GM23338 (cell line): ENCODE results near the gene CIDEA.

Source experiments
- CREB1 ChIP-seq: fragments of 250-450 bp; sonication (Bioruptor Pico); IDR thresholded peaks from 2 replicates; pipeline ENCODE4 v1.5.0; 2020; ENCODE audit warnings: low read depth, mild to moderate bottlenecking, moderate library complexity
- EZH2 ChIP-seq: fragments of 200-600 bp; sonication (generic); IDR thresholded peaks from one replicate; pipeline ENCODE4 v1.8.0; 2017; ENCODE audit warnings: antibody characterized with exemption, mild to moderate bottlenecking, low read depth; ENCODE audit not compliant: unreplicated experiment
- EZH2phosphoT487 ChIP-seq: fragments of 200-600 bp; sonication (generic); IDR thresholded peaks from one replicate; pipeline ENCODE4 v1.8.1; 2018; ENCODE audit warnings: antibody characterized with exemption; ENCODE audit not compliant: unreplicated experiment
- POLR2AphosphoS5 ChIP-seq: IDR thresholded peaks from 2 replicates; pipeline ENCODE4 v1.6.1; 2016; ENCODE audit warnings: antibody characterized with exemption, low read depth
- TF ChIP-seq, protein P1 (sequence below), 2 experiments: fragments of 200-600 bp in 1 of 2; sonication (generic) in 1 of 2; conservative IDR thresholded peaks; 2 replicates each; pipeline versions ENCODE4 v1.5.1 to v1.6.1; 2016 to 2017; ENCODE audit warnings: antibody characterized with exemption in 2 of 2, low read depth in 2 of 2, mild to moderate bottlenecking in 2 of 2, moderate library complexity in 1 of 2
- TF ChIP-seq, protein P2 (sequence below): IDR thresholded peaks from 2 replicates; pipeline ENCODE4 v1.6.1; 2016; ENCODE audit warnings: antibody characterized with exemption

DNA sequence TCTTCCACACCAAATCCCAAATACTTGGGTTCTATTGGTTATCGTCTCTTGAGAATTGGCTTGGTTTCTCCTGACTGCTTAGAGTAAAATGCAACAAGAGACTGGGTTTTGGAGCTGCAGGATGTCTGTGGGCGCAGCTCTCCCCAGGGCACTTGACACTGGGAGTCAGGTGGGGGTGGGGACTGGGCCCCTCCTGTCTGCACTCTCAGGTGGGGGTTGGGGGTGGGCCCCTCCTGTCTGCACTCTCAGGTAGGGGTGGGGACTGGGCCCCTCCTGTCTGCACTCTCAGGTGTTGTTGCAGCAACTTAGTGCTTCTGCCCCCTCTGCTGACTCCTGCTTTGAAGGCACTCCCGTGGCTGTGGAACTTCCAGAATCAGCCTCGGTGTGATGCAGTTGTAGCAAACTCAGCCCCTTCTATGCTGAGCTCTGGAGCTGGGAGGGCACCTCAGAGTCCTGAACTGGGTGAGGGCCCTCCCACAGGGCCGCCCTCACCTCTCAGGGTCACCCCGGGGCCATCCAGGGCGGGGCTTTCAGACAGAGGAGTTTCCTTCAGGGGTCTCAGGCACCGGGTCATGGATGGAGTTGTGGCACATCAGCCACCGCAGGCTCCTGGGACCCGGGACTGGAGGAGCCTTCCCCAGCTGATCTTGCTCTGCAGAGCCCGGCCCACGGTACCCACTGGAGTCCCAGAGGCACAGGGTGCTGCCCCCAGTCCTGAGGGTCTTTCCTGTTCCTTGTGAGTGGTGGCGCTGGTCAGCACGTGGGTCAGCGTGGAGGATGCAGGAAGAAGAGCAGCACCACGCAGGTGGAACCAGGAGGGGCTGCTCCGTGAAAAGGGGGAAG lies 22.9 kb upstream of the CIDEA start:
- TF ChIP-seq, protein P1, sequence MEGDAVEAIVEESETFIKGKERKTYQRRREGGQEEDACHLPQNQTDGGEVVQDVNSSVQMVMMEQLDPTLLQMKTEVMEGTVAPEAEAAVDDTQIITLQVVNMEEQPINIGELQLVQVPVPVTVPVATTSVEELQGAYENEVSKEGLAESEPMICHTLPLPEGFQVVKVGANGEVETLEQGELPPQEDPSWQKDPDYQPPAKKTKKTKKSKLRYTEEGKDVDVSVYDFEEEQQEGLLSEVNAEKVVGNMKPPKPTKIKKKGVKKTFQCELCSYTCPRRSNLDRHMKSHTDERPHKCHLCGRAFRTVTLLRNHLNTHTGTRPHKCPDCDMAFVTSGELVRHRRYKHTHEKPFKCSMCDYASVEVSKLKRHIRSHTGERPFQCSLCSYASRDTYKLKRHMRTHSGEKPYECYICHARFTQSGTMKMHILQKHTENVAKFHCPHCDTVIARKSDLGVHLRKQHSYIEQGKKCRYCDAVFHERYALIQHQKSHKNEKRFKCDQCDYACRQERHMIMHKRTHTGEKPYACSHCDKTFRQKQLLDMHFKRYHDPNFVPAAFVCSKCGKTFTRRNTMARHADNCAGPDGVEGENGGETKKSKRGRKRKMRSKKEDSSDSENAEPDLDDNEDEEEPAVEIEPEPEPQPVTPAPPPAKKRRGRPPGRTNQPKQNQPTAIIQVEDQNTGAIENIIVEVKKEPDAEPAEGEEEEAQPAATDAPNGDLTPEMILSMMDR (conservative IDR thresholded peaks at IDR 0.05; ENCODE audit: low read depth in 2 of 2), result no peak
- TF ChIP-seq POLR2AphosphoS5, result no peak
- TF ChIP-seq, protein P2, sequence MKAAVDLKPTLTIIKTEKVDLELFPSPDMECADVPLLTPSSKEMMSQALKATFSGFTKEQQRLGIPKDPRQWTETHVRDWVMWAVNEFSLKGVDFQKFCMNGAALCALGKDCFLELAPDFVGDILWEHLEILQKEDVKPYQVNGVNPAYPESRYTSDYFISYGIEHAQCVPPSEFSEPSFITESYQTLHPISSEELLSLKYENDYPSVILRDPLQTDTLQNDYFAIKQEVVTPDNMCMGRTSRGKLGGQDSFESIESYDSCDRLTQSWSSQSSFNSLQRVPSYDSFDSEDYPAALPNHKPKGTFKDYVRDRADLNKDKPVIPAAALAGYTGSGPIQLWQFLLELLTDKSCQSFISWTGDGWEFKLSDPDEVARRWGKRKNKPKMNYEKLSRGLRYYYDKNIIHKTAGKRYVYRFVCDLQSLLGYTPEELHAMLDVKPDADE, result no peak
- TF ChIP-seq CREB1 (CRISPR knock-in tag), result no peak
- no peak for TF ChIP-seq EZH2
- no peak for TF ChIP-seq EZH2phosphoT487
